Cardiac muscle cell (in vitro differentiated cells and primary cell): ENCODE measurements around the gene PLD1. TPM values are rescaled to one million over a fixed set of nuclear protein-coding genes. Genes with fewer than 3 reads are reported as not detected.

Experiments used
- DNase-seq, 2 donors: peaks; one replicate each; pipeline versions ENCODE4 v3.0.0 to v3.0.0-alpha.2; 2010 to 2017; ENCODE audit warnings: low read depth in 1 of 2, low spot score in 1 of 2
- H3K27ac ChIP-seq: fragments of 200-600 bp; sonication (generic); 2 replicates; pipeline ENCODE4 v1.5.1; 2016
- H3K27me3 ChIP-seq: fragments of 200-600 bp; sonication (generic); 2 replicates; pipeline ENCODE4 v1.6.0; 2016; ENCODE audit warnings: control low read depth
- H3K36me3 ChIP-seq: fragments of 200-600 bp; sonication (generic); 2 replicates; pipeline ENCODE4 v1.5.1; 2016; ENCODE audit warnings: control low read depth
- H3K4me1 ChIP-seq: fragments of 200-600 bp; sonication (generic); 2 replicates; pipeline ENCODE4 v1.8.1; 2017; ENCODE audit warnings: low read depth, mild to moderate bottlenecking, mixed run types
- H3K4me3 ChIP-seq: fragments of 200-600 bp; sonication (generic); 2 replicates; pipeline ENCODE4 v1.5.1; 2016; ENCODE audit warnings: mild to moderate bottlenecking
- H3K9me3 ChIP-seq: fragments of 200-600 bp; sonication (generic); 2 replicates; pipeline ENCODE4 v1.5.1; 2017; ENCODE audit warnings: low read depth, mild to moderate bottlenecking, control low read depth
- polyA plus RNA-seq: library from polyadenylated mRNA; unstranded; fragments of >200 nt; fragmentation: Nextera tagmentation; extraction: Ambion mirVana; gene quantifications from 2 replicates; pipeline ENCODE4 v1.2.1, GENCODE V29; 2016
- total RNA-seq: library from RNA; depleted of rRNA; stranded (reverse); fragments of >200 nt; gene quantifications from 2 replicates; pipeline ENCODE4 v1.2.3, GENCODE V29; 2016
- TF ChIP-seq, protein P1 (sequence below): IDR thresholded peaks from 2 replicates; pipeline ENCODE4 v1.5.1; 2012; ENCODE audit warnings: low read depth, mild to moderate bottlenecking, low read length

The PLD1 gene
- total and polyA plus RNA-seq, 2 experiments from 2014 or later = 18.3 to 35.1 TPM

DNA sequence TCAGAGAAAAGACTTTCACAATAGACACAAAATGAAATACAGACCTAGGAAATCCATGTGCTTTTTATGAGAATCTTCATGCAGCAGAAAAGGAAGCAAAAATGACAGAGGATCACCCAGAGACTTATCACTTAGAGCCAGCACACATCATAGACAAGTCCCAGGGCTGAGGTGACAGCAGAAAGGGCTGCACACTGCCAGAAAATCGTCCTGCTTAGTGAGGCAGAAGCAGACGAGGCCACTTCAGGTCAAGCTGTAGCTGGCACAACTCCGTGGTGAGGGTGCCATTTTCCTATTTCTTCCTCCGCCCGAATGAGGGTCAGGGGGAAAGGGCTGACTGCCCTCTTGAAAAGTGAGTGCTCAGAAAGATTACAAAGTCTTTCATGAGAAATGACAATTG is 254.1 kb downstream of the PLD1 start:
- Histone ChIP-seq H3K27ac (no peak overlapping the region), H3K36me3 (no peaks in the 10 kb centered on the region), H3K4me3 (no peak overlapping the region), H3K27me3 (no peaks in the 10 kb centered on the region), H3K9me3 (no peaks in the 10 kb centered on the region), H3K4me1 (peaks cover 9% of the 10 kb centered on the region)
- TF ChIP-seq, protein P1, sequence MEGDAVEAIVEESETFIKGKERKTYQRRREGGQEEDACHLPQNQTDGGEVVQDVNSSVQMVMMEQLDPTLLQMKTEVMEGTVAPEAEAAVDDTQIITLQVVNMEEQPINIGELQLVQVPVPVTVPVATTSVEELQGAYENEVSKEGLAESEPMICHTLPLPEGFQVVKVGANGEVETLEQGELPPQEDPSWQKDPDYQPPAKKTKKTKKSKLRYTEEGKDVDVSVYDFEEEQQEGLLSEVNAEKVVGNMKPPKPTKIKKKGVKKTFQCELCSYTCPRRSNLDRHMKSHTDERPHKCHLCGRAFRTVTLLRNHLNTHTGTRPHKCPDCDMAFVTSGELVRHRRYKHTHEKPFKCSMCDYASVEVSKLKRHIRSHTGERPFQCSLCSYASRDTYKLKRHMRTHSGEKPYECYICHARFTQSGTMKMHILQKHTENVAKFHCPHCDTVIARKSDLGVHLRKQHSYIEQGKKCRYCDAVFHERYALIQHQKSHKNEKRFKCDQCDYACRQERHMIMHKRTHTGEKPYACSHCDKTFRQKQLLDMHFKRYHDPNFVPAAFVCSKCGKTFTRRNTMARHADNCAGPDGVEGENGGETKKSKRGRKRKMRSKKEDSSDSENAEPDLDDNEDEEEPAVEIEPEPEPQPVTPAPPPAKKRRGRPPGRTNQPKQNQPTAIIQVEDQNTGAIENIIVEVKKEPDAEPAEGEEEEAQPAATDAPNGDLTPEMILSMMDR = no peak
- DNase-seq = peak in 1 of 2 donors; percentile 28

GRCh38 chr3:171553086-171553485 is 257.2 kb downstream of the PLD1 start:
- Histone ChIP-seq H3K9me3 (no peaks in the 10 kb centered on the region), H3K4me1 (peaks cover 9% of the 10 kb centered on the region), H3K27ac (no peak overlapping the region), H3K36me3 (no peaks in the 10 kb centered on the region), H3K4me3 (no peak overlapping the region), H3K27me3 (no peaks in the 10 kb centered on the region)
- TF ChIP-seq, protein P1 = no peak
- DNase-seq = no peak

GRCh38 chr3:171552531-171552930 is 257.8 kb downstream of the PLD1 start:
- H3K9me3 ChIP-seq = no peaks in the 10 kb centered on the region
- TF ChIP-seq, protein P1 = no peak
- H3K36me3 ChIP-seq = no peaks in the 10 kb centered on the region
- H3K27ac ChIP-seq = no peak overlapping the region
- peaks cover 9% of the 10 kb centered on the region for H3K4me1 ChIP-seq
- no peaks in the 10 kb centered on the region for H3K27me3 ChIP-seq
- H3K4me3 ChIP-seq = no peak overlapping the region
- no peak for DNase-seq

- Histone ChIP-seq H3K4me3 (no peak overlapping the region), H3K27me3 (no peaks in the 10 kb centered on the region), H3K27ac (no peak overlapping the region), H3K4me1 (peaks cover 4% of the 10 kb centered on the region), H3K36me3 (no peaks in the 10 kb centered on the region), H3K9me3 (no peaks in the 10 kb centered on the region)
- TF ChIP-seq, protein P1 = no peak
- DNase-seq = no peak
Observed at GRCh38 chr3:171551296-171551695, 259.0 kb downstream of the PLD1 start.

Other genes with a start within 250 kb of the PLD1 start
- gene TMEM212, start 32.9 kb upstream of the PLD1 start, total RNA-seq = not detected in 2 replicates
- gene TMEM212, start 32.9 kb upstream of the PLD1 start, polyA plus RNA-seq = 0.26 TPM in 1 of 2 replicates, not detected in the other
- gene FNDC3B, start 229.1 kb upstream of the PLD1 start, total RNA-seq = 56.8 and 62.3 TPM in 2 replicates
- gene FNDC3B, start 229.1 kb upstream of the PLD1 start, polyA plus RNA-seq = 52.2 and 55.2 TPM in 2 replicates